ENCODE results near the gene NBEA.

DNA sequence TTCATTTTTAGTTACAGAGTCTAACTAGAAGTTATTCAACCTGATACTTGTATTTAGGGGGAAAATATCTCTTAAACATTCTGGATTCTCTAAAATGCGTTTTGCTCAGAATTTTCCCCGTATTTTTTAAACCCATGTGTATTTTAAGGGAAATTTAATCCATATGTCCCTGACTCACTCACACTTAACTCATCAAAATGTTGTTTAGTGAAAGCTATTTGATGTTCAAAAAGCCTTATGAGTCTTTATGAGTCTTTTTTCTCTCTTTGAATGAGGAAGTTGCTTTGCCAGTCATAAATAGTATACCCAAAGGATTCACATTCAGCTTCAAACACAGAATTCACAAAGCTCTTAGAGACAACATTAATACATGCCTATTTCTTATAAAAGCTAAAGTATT, 518.0 kb downstream of the NBEA start:
- TF ChIP-seq, protein P1, sequence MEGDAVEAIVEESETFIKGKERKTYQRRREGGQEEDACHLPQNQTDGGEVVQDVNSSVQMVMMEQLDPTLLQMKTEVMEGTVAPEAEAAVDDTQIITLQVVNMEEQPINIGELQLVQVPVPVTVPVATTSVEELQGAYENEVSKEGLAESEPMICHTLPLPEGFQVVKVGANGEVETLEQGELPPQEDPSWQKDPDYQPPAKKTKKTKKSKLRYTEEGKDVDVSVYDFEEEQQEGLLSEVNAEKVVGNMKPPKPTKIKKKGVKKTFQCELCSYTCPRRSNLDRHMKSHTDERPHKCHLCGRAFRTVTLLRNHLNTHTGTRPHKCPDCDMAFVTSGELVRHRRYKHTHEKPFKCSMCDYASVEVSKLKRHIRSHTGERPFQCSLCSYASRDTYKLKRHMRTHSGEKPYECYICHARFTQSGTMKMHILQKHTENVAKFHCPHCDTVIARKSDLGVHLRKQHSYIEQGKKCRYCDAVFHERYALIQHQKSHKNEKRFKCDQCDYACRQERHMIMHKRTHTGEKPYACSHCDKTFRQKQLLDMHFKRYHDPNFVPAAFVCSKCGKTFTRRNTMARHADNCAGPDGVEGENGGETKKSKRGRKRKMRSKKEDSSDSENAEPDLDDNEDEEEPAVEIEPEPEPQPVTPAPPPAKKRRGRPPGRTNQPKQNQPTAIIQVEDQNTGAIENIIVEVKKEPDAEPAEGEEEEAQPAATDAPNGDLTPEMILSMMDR (IDR thresholded peaks at IDR 0.05) = no peak
- TF ChIP-seq POLR2A (IDR thresholded peaks at IDR 0.05) = no peak

Measured in thyroid gland (tissue), 4 donors.